Activated CD4-positive, alpha-beta T cell treated with anti-CD3 and anti-CD28 coated beads for 1 hour (primary cell): ENCODE results near the gene LRRC15.

Source experiments
- DNase-seq: peaks from one replicate; pipeline ENCODE4 v3.0.0-alpha.2; 2020

Gene LRRC15

GRCh38 chr3:194369522-194370279 is at the start of gene LRRC15:
Gene LRRC15, minus strand, starts transcription at chr3:194369743. Its CDS starts 8,700 bp downstream, at chr3:194361043.
- no peak for DNase-seq

DNA sequence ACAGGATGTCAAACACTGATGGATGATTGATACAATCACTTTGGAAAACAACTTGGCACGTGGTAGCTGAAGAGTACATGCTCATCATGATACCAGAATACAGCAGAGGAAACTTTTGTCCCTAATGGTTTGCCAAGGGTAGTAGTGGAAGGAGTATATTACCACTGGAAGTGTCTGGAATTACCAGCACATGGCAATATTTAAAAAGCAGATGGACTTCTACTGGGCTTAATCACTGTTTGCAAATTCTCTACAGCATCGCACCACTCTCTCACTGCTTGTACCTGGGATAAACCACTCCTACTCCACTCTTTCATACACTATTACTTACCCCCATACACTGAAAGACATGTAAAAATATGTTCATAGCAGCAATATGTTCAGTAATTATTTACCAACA is 49.1 kb upstream of the LRRC15 start:
- no peak for DNase-seq

GRCh38 chr3:194407423-194407822 is 37.9 kb upstream of the LRRC15 start:
- DNase-seq = no peak

DNA sequence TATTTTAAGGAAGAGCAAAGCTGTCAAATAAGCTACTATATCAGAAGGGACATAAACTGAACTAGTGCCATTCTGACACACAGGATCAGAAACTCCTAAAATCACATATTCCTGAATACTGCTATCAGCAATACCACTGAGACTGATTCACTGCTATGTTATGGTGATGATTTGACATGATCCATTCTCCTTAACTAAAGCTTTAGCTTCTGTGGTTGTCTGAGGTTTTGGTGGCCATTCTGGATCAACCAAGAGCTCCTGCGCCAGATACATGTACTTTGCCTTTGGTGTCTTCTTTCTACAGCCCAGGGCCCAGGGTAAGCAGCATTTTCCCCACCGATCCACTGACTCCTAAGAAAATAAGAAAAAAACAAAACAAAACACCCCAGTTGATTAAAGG is 36.2 kb upstream of the LRRC15 start:
- DNase-seq = no peak

DNA sequence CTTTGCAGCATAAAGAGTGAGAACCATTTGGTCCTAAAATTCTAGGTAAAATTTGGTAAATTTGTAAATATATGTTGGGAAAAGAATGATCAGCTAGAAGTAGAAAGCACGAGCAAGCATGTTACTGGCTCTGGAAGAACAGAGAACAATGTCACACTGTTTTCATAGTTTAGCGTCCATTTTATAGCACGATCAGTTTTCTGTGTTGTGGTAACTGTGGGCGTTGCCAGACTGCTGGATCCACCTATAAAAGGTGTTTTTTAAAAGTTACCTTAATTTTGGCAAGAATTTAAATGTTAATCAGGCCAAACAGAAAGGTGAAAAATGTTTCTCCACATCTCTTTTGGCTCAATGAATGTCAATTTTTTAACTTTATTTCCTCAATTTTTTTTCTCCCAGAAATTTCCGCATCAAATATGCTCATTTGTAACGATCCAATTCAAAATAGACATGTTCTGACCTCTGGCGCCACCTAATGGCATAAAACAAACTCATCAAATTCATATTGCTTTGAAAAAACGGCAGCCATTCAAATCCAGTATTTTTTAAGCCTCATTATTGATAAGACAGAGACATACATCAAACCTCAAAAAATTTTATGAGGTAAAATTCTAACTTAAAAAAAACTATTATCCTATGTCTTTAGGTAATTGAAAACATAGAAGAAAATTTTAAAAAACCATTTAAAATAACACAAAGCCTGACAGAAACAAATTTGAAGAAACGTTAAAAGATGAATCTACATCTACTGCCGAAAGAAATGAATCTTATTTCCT is 35.0 kb upstream of the LRRC15 start:
- DNase-seq = no peak

GRCh38 chr3:194401868-194402329 is 32.4 kb upstream of the LRRC15 start:
- no peak for DNase-seq

GRCh38 chr3:194401346-194401745 is 31.8 kb upstream of the LRRC15 start:
- DNase-seq = no peak

GRCh38 chr3:194399874-194400411 is 30.4 kb upstream of the LRRC15 start:
- no peak for DNase-seq

DNA sequence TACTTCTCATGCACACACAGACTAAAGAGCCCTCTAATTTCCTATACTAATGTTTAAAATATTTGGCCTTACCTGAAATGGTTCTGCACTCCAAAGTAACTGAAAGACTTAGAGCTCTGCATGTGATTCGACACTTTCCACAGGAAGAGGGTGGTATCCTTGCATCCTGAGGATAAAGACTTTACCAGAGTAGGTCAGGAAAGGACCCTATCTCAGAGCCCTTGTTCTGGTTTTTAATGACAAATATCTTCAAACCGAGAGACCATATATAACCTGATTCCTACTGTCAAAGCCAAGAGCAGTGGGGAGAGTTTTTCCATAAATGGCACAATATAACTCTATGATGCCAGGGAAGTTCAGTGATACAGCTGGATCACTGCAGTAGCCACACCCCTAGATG is 29.6 kb upstream of the LRRC15 start, which contains the start of gene GP5:
GP5 (minus strand) TSS at position 101 of the 400 bp plus-strand sequence. CDS start 984 bp downstream, outside the sequence.
- DNase-seq = no peak

DNA sequence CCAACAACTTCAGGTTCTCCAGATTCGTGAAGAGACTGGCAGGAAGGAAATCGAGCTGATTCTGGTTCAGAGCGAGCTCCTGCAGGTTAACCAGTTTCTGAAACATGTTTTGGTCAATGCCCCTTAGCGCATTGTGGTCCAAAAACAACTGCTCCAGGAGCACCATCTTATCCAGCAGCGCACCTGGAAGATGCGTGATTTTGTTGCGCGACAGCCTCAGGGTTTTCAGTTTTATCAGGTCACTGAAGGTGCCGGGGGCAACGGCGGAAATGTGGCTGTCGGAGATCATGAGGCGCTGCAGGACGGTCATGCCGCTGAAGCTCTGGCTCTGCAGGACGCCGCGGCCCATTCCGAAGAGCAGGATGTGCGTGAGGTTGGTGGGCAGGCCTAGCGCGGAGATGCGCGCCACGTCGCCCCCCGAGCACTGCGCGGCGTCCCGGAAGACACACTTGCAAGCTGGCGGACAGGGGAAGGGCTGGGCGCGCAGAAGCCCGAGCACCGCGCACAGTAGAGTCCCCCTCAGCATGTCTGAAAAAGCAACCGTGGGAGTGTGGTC is 28.3 kb upstream of the LRRC15 start:
- DNase-seq = no peak

GRCh38 chr3:194396859-194397756 is 27.6 kb upstream of the LRRC15 start:
- peak; percentile 17 for DNase-seq

GRCh38 chr3:194396539-194396858 is 27.0 kb upstream of the LRRC15 start:
- DNase-seq = no peak

DNA sequence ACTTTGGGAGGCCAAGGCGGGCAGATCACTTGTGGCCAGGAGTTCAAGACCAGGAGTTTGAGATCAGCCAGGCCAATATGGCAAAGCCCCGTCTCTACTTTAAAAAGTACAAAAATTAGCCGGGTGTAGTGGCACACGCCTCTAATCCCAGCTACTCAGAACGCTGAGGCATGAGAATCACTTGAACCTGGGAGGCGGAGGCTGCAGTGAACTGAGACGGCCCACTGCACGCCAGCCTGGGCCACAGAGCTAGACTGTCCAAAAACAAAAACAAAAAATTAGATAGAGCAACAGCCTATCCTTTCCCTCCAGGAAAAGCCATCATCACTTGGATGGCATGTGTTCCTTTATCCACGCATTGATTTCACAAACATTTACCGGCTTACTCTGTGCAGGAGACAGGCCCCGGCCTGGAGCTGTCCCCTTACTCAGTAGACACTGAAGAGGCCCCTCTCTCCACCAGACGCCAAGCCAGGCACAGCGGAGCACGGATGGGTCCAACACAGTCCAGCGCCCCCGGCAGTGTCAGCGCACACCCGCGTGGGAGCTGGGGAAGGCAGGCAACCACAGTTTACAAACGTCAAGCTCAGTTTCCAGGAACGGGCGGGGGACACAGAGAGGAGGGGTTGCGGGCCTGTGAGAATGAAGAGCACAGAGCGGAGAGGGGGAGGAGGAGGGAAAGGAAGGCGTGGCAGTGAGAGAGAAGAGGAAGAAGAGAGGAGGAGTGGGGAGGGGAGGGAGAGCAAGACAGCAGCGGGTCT is 26.4 kb upstream of the LRRC15 start:
- peak; percentile 49 for DNase-seq

DNA sequence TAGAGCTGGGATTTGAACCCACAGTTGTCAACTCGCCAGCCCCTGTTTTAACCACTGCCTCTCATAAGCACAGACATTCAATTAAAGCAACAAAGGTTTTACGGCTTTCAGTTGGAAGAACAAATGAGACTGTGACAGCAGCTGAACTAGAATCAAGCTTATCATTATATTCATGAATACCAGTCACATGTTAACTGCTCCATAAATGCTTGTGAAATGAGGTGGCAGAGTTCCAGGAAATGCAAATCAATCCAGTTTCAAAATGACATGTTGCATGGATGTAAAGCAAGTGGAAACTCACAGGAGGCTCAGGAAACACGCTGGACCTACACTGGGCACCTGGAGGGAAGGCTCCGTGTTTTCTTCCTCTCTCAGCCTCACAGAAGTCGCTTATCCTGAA is 25.7 kb upstream of the LRRC15 start:
- no peak for DNase-seq

DNA sequence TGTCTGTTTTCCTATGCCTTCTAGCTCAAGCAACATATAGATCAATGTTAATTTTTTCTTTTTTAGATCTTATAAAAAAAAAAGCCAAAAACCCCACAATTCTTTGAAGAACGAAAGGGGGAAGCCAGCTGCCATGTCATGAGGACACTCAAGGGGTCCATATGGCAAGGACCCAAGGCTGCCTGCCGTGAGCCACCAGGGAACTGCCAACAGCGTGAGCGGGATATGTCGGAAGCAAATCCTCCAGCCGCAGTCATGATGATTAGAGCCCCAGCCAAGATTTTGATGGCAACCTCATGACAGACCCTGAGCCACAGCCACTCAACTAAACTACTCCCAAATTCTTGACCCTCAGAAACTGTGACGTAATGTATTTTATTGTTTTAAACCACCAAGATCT is 23.0 kb upstream of the LRRC15 start:
- no peak for DNase-seq

- no peak for DNase-seq
These were observed 21.3 kb upstream of the LRRC15 start for GRCh38 chr3:194390835-194391234.

DNA sequence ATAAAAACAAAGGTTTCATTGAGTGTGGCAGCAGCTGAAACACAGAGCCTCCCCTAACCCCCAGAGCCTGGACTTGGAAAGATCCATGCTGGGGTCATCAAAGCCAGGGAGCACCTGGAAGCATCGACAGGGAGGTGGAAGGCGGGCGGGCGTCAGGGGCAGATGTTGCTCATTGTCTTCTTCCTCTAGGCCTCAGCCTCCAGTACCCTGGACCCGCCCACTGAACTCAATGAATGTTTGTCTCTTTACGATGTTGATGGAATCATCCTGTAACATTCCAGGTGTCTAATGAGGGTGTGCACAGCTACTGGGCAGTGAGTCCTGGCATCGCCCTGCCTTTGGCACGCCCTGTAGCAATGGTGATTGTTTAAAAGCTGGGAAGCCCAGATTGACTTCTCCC is 19.7 kb upstream of the LRRC15 start:
- DNase-seq = no peak

DNA sequence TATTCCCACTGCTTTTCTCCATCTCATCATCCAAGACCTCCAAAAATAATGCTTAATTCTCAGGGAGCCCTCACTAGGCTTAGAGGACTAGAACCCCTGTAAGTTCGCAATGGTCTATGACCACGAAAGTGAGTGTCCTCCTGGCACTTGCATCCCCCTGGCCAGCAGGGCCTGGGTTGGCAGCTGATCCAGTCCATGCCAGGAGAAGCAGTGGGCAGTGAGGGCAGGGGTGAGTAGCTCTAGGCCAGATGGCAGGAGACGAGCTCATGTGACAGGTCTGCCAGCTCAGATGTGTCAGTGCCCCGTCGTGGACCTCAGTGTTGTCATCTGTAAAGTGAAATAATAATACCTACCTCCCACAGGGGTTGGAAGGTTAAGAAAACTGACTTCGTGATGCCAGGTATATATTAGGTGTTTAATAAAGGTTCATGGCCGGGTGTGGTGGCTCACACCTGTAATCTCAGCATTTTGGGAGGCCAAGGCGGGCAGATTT is 18.4 kb upstream of the LRRC15 start:
- no peak for DNase-seq

DNA sequence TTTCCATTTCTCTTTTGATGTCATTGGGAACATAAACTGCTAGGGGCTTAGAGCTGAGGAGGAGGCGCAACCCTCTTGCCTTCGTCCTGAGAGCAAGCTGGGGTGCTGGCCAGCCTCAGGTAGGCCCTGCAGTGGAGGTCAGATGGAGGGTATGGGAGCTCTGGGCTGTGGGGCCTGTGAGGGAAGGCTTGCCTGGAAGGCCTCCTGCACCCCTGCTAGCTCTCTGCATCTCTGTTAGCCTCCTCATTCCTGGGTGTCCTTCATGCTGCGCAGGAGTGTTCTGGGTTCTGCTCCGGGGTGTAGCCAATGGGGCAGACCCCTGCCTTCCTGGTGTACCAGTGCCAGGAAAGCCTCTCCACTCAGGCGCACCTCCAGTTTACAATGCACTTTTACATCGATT is 17.7 kb upstream of the LRRC15 start:
- no peak for DNase-seq

DNA sequence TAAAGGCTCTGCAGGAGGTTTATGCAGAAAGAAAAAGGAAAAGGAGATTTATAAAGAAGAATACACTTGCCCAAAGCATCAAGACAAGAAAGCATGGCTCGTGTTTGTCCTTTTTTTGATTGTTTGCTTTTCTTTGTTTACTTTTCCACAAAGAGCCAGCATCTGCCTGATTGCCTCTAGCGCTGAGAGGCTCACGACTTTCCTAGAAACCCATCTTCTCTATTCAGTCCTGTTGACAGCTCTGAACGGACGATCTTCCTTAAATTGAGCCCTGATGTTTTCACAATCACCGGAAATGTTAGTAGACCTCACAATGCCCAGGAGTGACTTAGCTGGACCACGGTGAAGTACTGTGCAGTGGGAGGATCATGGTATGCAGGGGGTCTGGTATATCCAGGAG is 17.1 kb upstream of the LRRC15 start:
- no peak for DNase-seq

DNA sequence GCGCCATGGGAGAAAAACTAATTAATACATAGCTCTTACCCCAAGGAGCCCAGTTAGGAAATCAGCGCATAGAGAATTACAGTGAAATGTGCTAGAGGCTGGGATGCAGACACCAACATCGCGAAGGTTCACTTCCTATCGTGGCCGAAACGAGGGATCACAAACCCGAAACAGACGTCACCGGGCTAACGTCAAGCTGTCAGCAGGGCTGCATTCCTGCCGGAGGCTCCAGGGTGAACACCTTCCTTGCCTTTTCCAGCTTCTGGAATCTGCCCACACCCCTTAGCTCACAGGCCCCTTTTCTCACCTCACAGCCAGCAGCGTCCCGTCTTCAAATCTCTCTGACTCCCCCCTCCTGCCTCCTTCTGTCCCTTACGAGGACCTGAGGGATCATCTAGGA is 16.5 kb upstream of the LRRC15 start:
- DNase-seq = no peak

DNA sequence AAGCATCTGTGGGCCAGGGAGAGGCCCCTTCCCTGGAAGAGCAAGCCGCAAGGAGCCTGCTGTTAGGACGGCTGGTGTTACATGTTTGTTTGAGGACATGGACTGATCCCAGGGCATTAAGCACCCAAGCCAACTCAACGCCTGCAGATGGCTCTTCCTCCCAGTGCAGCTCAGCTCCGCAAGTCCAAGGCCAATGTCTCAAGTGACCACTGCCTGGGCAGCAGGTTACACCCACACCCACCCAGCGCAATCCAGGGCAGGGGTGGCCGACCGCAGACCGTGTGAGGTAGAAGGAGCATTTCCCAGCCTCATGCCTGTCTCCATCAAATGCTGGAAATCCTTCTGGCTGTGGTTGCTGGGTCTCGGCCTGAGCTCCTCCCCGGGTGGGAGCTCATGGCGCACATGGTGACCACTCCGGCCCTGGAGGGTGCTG is 15.0 kb upstream of the LRRC15 start:
- DNase-seq = no peak
